NT2/D1 (cell line): Measurements from ENCODE around the gene MAGEA4.

Experiments used
- DNase-seq: peaks from one replicate; pipeline ENCODE4 v3.0.0-alpha.2; 2011; ENCODE audit warnings: low read depth, low spot score
- H3K27me3 ChIP-seq: 2 replicates; pipeline ENCODE4 v1.6.0; 2011; ENCODE audit warnings: mild to moderate bottlenecking; ENCODE audit not compliant: insufficient read length, insufficient read depth
- H3K36me3 ChIP-seq: 2 replicates; pipeline ENCODE4 v1.6.1; 2011; ENCODE audit warnings: mild to moderate bottlenecking, low read length, mixed read lengths; ENCODE audit not compliant: insufficient read depth, insufficient read length
- H3K4me1 ChIP-seq: 2 replicates; pipeline ENCODE4 v1.5.1; 2011; ENCODE audit not compliant: insufficient read depth, insufficient read length
- H3K4me3 ChIP-seq: 2 replicates; pipeline ENCODE4 v1.5.1; 2011; ENCODE audit warnings: low read depth; ENCODE audit not compliant: insufficient read length
- H3K9ac ChIP-seq: 2 replicates; pipeline ENCODE4 v1.6.0; 2011; ENCODE audit warnings: low read depth; ENCODE audit not compliant: insufficient read length
- H3K9me3 ChIP-seq: 2 replicates; pipeline ENCODE4 v1.5.1; 2011; ENCODE audit warnings: mild to moderate bottlenecking, low read length; ENCODE audit not compliant: insufficient read depth
- SUZ12 ChIP-seq: IDR thresholded peaks from 2 replicates; pipeline ENCODE4 v1.6.1; 2011; ENCODE audit not compliant: insufficient read length, insufficient read depth; ENCODE audit errors: extremely low read depth
- YY1 ChIP-seq: IDR thresholded peaks from 2 replicates; pipeline ENCODE4 v1.6.1; 2011; ENCODE audit not compliant: insufficient read length, insufficient read depth
- ZNF274 ChIP-seq: IDR thresholded peaks from 2 replicates; pipeline ENCODE4 v1.6.1; 2011; ENCODE audit warnings: mild to moderate bottlenecking, low read depth, low read length

The MAGEA4 gene

GRCh38 chrX:151880895-151881294, 31.8 kb upstream of the MAGEA4 start:
- H3K36me3 ChIP-seq: no peaks in the 10 kb centered on the region
- DNase-seq: no peak
- H3K9ac ChIP-seq: no peak overlapping the region
- no peak overlapping the region for H3K4me3 ChIP-seq
- no peaks in the 10 kb centered on the region for H3K27me3 ChIP-seq
- no peaks in the 10 kb centered on the region for H3K4me1 ChIP-seq
- no peaks in the 10 kb centered on the region for H3K9me3 ChIP-seq
- TF ChIP-seq YY1 (no peak), ZNF274 (no peak), SUZ12 (no peak)

GRCh38 chrX:151889421-151889820, 23.3 kb upstream of the MAGEA4 start:
- TF ChIP-seq SUZ12: no peak
- TF ChIP-seq YY1: no peak
- TF ChIP-seq ZNF274: no peak
- Histone ChIP-seq H3K27me3 (no peaks in the 10 kb centered on the region), H3K9ac (no peak overlapping the region), H3K9me3 (no peaks in the 10 kb centered on the region; the same call in 1 of the 2 replicates), H3K4me1 (no peaks in the 10 kb centered on the region), H3K4me3 (no peak overlapping the region), H3K36me3 (no peaks in the 10 kb centered on the region)
- no peak for DNase-seq

- TF ChIP-seq YY1 (no peak), ZNF274 (no peak), SUZ12 (no peak)
- Histone ChIP-seq H3K9ac (no peak overlapping the region), H3K4me1 (no peaks in the 10 kb centered on the region), H3K36me3 (no peaks in the 10 kb centered on the region), H3K27me3 (no peaks in the 10 kb centered on the region), H3K4me3 (no peak overlapping the region), H3K9me3 (no peaks in the 10 kb centered on the region)
- DNase-seq: no peak
Measured at GRCh38 chrX:151896734-151897474, 15.8 kb upstream of the MAGEA4 start.

- Histone ChIP-seq H3K9me3 (no peaks in the 10 kb centered on the region), H3K9ac (no peak overlapping the region), H3K27me3 (no peaks in the 10 kb centered on the region), H3K36me3 (no peaks in the 10 kb centered on the region), H3K4me3 (no peak overlapping the region), H3K4me1 (no peaks in the 10 kb centered on the region)
- no peak for DNase-seq
- TF ChIP-seq ZNF274 (no peak), SUZ12 (no peak), YY1 (no peak)
Measured at GRCh38 chrX:151899622-151900021, 13.1 kb upstream of the MAGEA4 start.

DNA sequence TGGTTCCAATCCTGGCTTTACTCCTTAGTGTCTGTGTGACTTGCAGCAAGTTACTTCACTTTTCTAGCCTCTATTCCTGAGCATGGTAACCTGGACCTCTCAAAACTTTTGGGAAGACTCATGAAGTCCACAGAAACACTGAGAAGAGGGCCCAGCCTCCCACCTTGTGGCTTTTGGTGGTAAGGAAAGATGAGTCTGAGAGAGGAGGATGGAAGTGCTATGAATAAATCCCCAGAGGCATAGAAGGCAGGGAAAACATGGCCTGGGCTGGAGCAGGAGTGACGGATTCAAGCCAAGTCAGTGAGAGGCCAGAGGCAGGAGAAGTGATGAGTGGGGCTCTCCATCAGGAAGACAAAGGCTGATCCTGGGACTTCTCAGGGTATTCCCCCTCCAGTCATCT, 10.9 kb upstream of the MAGEA4 start:
- DNase-seq: no peak
- Histone ChIP-seq H3K9me3 (no peaks in the 10 kb centered on the region), H3K27me3 (no peaks in the 10 kb centered on the region), H3K36me3 (no peaks in the 10 kb centered on the region), H3K9ac (no peak overlapping the region), H3K4me1 (no peaks in the 10 kb centered on the region), H3K4me3 (no peak overlapping the region)
- TF ChIP-seq ZNF274 (no peak), SUZ12 (no peak), YY1 (no peak)

GRCh38 chrX:151902813-151903591, 9.7 kb upstream of the MAGEA4 start:
- Histone ChIP-seq H3K9me3 (no peaks in the 10 kb centered on the region), H3K4me1 (no peaks in the 10 kb centered on the region), H3K27me3 (no peaks in the 10 kb centered on the region), H3K36me3 (no peaks in the 10 kb centered on the region), H3K4me3 (no peak overlapping the region), H3K9ac (no peak overlapping the region)
- TF ChIP-seq ZNF274 (no peak), SUZ12 (no peak), YY1 (no peak)
- no peak for DNase-seq

DNA sequence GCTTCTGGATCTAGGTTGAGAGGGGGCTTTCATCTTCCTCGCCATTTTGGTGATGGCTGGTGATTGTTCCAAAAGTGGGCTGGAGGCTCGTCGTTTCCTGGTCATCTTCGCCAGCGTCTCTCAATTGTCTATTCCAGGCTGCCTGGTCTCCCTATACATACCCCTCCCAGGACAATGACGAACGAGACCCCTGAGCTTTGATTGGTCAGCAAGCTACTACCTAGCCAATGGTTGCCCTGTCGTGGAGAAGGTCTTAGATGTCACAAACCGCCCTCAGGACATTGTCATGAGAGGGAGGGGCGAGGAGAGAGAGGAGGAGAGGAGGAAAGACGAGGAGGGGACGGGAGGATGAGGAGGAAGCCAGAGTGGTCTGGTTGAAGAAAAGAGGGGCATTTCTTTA, 7.7 kb upstream of the MAGEA4 start:
- no peak overlapping the region for H3K9ac ChIP-seq
- TF ChIP-seq SUZ12: no peak
- TF ChIP-seq ZNF274: no peak
- TF ChIP-seq YY1: no peak
- no peak for DNase-seq
- H3K9me3 ChIP-seq: no peaks in the 10 kb centered on the region
- no peaks in the 10 kb centered on the region for H3K4me1 ChIP-seq
- H3K4me3 ChIP-seq: no peak overlapping the region
- H3K27me3 ChIP-seq: no peaks in the 10 kb centered on the region
- no peaks in the 10 kb centered on the region for H3K36me3 ChIP-seq
